DMS114 treated with DMSO at 0.1 percent for 48 hours (cell line): ENCODE data around the gene TSEN34.
"Not testable (repeated sequence)": the region's sequence is repeated elsewhere in the genome, so short reads cannot be mapped to it uniquely, and the experiment has no call there.

Experiments
- DNase-seq: peaks from one replicate; lab custom pipeline; 2025; ENCODE audit not compliant: unreplicated experiment; lab: John Stamatoyannopoulos, UW

Gene TSEN34

DNA sequence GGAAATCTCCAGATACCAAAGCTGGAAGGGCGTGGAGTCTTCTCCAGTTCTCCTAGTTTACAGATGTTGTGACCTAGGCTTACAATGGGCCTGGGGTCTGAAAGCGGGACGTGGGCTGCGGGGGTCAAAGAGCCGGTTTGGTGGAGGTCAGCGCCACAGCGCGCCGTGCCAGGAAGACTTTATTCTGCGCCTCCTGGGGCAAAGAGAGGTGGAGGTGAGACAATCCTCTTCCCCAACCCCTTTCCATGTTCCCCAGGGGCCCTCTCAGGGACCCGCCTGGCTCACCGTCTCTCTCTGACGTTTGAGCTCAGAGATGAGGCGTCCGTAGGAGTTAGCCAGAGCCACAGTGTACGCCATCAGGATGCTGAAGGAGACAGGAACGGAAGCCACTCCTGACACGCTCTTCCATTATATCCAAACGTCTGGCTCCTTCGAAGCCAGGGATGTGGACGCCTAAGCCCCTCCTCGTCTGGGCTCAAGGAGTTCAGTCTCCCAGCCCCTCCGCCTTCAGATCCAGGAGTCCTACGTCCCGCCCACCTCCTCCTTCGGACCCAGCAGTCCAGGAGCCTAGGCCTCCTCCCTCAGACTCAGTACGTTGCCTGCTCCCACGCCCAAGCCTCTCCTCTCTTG, 30.8 kb upstream of the TSEN34 start:
- DNase-seq, result no peak

DNA sequence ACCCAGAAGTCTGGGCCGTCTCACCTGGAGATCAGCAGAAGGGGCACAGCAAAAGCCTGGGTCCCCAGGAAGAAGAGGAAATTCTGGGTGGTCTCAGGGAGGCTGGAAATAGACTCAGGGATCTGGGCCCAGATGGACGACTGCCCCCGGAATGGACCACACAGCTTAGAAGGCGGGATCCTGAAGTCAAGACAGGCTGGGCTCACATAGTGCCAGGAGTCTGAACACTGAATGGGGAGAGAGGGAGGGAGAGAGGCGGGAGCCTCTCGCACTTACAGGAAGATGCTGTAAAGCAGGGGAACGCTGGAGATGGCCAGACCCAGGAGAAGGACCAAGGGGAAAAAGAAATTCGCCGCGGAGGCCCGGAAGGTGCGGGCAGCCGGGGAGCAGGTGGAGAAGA, 30.3 kb upstream of the TSEN34 start:
- no peak for DNase-seq

DNA sequence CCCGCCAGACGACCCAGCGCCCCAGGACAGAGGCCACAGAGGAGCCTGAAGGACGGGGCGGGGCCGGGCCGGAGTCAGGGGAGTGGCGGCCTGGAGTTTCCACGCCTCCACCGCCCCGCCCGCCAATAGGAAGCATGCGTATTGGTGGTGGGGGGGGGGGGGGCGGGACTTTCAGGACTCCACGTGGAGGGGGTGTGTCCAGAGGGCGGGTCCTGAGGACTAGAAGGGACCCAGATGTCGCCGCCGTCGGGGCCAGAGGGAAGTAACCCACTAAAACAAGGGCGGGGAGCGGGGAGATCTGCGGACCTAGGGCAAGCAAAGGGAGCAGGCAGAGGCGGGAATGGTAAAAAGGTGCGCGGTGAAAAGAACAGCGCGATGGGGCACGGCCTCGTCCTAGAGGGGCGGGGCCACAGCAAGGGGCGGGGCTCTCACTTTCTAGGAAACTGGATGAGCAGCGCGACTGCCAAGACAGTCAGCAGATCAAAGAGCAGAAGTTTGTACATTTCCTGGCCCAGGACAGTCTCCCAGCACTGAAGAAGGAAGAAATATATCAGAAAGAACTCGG, 28.8 kb upstream of the TSEN34 start:
- no peak for DNase-seq

DNA sequence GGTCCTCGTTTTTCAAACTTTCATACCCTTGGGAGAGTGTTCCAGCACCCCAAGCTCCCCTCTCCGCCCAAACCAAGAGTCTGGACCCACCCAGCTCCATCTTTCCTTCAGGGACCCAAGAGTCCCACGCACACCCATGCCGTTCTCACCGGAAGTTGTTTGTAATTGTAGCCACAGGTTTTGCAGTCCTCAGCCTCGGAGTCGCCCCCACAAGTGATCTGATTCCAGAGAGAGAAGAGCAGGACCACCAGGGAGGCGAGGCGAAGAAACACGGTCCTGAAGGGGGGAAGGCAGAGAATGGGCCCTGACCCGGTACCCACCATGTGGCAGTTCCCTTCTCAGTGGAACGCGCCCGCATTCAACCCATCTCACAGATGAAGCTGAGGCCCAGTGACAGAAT, 28.2 kb upstream of the TSEN34 start:
- no peak for DNase-seq

DNA sequence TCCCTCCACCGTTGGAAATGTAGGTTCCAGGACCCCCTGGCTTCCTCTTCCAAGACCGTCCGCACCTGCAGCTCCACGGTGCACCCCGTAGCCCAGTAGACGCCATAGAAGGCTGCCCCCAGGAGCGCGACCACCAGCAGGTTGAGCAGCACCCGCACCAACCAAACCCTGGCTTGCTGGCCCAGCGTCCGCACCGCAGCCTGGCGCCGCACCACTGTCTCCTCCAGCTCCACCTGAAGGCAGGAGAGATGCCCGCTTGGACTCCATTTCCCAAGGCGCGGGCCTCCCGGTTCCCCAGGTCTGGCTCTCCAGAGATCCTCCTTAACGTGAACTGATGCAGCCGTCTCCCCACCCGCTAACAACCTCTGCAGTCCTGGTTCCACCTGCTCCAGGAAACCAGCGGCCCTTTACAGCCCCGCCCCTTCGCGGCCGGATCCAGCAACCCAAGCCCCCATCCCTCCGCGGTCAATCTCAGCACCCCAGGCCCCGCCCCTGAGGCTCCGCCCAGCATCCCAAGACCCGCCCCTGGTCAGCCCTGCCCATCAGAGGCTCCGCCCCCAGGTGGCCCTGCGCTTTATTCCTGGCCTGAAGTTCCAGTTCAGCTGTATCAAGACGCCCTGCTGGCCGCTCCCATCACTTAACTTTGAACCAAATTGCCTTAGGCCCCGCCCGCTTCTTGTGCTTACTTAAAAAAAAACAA, 26.6 kb upstream of the TSEN34 start:
- no peak for DNase-seq

DNA sequence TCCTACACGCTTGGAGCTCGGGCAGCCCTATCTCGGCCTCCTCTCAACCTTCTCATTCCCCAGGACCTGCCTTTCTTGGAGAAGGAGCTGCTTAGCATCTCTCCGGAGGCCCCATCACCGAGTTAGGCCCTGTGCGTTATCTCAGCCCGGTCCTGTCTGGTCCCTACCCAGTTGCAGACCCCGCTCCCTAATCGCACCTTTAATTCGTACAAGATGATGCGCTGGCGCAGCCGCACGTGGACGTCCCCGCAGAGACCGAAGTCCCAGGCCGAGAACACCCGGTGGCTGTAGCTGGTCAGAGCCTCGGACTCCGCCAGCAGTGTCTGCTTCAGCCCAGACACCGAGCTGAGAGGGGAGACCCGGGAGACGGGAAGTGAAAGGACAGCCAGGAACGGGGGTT, 25.9 kb upstream of the TSEN34 start:
- no peak for DNase-seq

DNA sequence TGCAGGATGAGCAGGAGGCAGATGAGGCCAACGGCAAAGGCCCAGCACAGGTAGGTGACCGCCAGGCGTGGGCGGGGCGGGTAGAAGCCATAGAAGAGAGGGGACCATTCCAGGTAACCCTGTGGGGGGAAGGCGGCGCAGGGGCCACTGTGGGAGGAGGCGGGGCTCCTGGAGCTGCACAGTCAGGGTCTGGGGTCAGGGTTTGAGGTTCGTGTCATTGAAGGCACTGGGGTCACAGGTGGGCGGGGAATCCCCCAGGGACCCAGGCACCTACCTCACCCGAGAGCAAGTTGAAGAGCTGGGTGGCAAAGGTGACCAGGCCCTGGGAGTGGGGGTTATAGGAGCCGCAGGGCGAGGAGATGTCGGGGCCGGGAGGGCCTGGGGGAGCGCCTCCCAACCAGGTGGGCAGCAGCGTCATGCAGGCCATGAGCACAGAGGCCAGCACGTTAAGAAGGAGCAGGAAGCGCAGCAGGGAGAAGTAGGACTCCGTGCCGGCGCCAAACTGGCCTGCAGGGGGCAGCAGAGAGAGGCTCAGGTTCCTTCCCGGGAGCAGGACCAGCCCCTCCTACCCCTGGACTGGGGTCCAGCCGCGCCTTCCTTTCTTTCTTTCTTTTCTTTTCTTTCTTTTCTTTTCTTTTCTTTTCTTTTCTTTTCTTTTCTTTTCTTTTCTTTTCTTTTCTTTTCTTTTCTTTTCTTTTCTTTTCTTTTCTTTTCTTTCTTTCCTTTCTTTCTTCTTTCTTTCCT, 22.8 kb upstream of the TSEN34 start:
- DNase-seq, result peak; percentile 87

DNA sequence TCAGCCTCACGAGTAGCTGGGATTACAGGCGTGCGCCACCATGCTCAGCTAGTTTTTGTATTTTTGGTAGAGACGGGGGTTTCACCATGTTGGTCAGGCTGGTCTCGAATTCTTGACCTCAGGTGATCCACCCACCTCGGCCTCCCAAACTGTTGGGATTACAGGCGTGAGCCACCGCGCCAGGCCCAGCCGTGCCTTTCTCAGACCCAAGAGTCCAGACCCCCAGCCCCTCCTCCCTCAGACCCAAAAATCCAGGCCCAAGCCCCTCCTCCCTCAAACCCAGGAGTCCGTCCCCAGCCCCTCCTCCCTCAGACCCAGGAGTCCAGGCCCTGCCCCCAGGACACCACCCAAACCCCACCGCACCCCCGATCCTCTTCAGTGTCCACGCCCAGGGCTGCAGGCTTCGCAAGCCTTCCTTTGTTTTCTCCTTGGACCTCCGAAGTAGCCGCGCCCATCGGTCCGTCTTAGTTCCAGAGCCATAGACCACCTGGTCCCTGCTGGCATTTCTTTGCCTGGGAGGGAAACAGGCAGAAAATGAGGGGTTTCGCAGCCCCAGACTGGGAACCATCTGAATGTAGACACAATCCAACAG, 21.9 kb upstream of the TSEN34 start:
- DNase-seq, result no peak

DNA sequence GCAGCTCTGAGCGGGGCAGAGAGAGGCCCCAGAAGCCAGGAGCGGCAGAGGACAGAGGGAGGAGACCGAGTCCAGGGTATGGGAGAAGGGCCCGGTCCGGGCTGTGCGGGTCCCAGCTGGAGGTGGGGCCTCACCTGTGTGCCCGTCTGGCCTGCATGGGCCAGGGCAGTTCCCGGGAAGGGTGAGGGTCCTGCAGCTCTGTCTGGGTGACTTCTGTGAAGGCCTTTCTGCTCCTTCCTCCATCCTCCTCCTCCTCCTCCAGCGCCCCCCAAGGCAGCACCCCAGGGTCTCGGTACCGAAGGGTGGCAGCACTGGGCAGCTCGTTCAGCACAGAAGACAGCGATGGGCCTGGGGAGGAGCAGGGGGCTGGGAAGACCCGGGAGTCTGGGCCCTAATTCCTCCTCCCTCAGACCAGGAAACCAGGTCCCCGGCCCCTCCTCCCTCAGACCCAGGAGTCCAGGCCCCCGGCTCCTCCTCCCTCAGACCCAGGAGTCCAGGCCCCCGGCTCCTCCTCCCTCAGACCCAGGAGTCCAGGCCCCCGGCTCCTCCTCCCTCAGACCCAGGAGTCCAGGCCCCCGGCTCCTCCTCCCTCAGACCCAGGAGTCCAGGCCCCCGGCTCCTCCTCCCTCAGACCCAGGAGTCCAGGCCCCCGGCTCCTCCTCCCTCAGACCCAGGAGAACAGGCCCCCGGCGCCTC, 19.2 kb upstream of the TSEN34 start:
- not testable (repeated sequence) for DNase-seq

DNA sequence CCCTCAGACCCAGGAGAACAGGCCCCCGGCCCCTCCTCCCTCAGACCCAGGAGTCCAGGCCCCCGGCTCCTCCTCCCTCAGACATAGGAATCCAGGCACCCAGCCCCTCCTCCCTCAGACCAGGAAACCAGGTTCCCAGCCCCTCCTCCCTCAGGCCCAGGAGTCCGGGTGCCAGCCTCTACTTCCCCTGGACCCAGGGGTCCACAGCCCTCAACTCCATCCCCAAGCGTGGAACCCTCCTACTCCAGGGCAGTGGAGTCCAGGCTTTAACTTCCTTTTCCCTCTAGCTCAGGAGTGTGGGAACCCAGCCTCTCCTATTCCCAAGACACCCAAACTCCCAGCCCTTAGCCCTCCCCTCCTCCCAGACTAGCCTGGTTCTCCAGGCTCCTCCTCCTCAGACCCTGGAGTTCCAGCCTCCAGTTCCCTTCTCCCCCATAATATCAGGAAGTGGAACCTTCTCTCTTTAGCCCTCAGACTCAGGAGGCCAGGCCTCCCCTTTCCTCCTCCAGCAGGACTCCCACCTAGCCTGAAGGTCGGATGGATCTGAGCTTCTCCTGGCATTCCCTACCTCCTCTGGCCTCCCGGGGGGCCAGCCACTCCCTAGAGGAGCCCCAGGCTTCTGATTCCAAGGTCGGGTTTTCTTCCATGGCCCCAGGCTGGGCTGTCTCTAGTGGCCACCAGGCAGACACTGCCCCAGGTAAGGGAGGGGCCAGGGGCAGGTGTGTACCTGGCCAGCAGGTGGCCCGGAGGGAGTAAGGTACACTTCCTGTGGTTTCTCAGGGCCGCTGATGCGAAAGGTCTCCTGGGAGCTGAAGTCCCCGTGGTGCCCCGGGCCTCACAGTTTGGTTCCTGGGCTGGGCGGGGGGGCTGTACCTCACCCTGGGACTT, 18.4 kb upstream of the TSEN34 start, which contains the start of gene TMC4:
Gene TMC4 (minus strand): TSS at position 690 of the 888 bp plus-strand sequence. CDS start 43 bp downstream, at position 647.
- DNase-seq, result no peak

DNA sequence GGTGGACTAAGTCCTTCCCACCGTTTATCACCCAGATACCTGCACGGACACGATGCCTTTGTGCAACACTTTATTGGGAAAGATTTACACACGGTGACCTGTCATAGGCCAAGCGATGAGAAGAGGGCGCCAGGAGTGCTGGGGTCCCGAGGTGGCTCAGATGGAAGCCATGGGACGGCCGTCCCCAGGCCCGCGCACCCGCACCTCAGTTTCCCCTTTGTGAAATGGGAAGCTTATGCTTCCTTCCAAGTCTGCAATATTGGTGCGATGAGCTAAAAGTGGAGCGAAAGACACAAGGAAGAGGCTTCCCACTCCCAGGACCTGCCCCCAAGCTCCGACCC, 17.8 kb upstream of the TSEN34 start:
- no peak for DNase-seq

DNA sequence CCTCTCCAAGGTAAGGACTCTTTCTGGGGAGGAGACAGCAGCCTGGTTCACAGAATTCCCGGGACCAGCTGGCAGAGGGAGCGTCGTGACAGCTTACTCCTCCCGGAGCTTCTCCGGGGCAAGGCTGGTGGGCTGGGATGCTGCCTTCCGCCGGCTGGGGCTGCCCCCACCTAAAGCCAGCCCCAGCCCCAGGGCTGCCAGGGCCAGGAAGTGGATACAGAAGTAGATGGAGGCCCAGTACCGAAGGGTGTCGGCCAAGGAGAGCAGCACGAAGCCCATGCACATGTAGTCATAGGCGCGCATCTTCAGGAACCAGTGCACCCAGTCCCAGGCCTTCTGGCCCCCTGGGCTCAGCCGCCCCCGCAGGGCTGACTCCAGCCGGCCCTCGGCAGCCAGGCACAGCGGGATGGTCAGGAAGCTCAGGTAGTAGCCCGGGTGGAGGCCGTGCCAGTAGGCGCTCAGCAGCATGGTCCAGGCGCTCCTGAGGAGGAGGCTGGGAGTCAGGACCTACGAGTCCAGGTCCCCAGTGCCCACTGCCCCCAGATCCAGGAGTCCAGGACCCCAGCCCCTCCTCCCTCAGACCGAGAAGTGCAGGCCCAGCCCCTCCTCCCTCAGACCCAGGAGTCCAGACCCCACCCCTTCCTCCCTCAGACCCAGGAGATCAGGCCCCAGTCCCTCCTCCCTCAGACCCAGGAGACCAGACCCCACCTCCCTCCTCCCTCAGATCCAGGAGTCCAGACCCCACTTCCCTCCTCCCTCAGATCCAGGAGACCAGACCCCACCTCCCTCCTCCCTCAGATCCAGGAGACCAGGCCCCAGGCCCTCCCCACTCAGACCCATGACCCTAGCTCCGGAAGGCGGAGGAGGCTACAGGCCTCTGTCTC, 16.9 kb upstream of the TSEN34 start:
- DNase-seq, result no peak

DNA sequence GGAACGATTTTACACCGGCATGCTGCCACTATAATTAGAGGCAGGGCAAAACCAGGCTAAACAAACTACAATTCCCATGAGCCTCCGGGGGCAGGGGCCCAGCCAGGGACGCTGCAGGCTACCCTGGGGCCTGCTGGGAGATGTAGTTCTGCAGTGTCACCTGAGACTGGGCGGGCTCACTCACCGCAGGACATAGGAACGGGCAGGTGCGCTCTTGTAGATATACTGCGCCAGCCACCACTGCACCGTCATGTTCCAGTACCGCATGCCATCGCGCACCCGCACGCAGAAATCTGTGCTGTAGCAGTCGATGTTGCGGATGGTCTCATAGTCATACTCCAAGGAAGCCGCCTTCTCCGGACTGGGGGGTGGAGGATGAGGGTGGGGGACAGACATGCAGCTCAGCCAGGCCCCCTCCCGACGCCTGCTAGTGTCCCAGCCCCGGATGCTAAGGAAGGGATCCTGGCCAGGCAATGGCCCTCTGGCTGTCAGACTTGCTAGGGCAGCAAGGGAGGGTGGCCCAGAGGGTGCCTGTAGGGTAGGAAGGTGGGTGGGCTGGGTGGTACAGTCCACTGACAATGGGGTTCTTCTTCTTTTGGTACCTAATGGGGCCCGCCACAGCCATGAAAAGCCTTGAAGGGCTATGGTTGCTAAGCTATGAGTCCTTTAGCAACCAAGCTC, 12.4 kb upstream of the TSEN34 start:
- DNase-seq, result no peak

DNA sequence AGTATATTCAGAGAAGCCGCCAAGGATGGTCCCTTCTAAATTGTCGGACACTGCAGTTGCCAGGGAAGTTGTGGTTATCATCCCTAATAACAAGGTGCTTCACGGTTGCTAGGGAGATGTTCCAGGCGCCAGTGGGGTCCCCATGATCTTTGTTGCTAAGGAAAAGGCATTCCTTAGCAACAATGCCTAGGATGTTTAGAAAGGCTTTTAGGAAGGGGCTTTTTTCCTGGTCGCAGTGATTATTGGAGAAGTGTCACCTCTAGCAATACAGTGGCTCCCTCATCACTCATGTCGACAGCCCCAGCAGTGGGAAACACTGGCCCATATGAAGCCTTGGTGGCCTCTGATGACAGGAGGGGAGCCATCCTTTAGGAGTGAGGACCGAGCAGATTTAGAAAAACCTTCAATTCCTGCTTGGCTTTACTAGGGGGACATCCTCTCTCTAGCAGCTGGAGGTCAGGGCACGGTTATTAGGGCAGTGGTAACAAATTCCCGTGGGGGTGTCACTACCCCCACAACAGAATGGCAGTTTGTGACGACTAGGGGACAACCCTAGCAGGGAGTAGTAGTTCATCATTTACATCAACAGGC, 11.8 kb upstream of the TSEN34 start:
- DNase-seq, result no peak

DNA sequence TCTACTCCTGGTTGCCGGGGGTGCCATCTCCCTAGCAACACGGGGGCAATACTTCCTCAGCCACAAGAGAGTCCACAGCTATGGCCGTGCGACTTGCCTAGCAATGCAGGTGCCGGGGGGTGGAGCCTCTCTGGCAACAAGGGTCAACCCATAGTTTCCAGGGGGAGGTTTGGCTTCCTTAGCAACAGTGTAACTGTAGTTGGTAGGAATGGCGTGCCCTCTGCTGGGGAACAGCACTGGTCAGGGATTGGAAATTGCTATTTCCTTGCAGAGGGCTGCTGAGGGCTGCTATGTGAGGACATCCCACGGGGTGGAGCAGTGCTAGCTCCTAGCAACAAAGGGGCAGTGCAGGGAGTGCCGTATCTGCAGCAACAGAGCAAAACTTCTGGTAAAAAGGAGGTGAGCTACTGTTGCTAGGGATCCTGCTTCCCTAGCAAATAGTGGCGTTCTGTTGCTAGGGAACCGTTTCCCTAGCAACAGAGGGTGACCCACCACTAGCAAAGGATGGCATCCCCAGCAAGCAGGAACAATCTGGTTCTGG, 11.1 kb upstream of the TSEN34 start:
- peak; percentile 68 for DNase-seq

DNA sequence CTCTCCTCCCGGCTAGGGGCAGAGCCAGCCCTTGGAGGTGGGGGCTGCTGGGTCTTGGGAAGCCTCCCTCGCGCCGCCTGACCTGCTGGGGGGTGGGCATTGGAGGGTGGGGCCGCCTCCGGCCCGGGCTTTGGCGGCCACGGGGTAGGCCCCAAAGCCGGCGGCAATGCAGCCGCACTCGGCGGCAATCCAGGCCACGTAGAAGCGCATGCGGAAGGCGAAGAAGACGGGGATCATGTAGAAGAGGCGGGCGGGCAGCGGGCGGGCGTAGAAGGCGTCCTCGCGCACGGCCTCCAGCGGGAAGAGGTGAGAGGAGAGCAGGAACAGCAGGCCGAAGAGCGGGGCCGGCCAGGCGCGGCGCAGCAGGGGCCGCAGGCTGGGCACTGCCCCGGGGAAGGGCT, 10.4 kb upstream of the TSEN34 start:
- no peak for DNase-seq

DNA sequence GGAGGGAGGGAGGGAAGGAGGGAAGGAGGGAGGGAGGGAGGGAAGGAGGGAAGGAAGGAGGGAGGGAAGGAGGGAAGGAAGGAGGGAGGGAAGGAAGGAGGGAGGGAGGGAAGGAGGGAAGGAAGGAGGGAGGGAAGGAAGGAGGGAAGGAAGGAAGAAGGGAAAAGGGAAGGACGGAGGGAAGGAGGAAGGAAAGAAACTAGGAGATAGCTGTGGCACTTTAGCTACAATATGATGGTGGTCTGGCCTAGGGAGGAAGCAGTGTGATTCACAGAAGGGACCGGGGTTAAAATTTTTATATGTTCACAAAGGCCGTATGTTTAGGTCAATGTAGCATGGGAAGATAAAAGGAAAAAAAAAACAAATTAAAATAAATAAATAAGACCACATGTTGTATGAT, 9.2 kb upstream of the TSEN34 start:
- DNase-seq, result not testable (repeated sequence)

DNA sequence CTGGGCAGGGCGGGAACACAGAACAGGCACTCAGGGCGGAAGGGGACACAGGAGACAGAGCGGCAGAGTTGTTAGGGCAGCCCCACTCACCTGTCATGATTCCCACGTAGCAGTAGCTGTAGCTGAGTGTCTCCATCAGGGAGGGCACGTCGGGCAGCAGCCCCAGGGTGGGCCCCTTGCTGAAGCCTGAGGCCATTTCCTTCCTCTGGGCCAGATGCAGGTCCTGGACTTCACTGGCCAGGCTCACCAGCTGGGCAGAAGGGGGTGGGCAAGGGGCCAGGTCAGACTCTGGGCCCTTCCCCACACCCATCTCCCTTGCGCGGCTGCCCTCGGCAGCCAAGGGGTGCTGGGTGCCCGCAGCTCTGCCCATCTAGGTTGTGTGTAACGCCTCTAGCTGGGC, 7.7 kb upstream of the TSEN34 start:
- DNase-seq, result no peak
